Medulla oblongata (tissue), 1 donor: Measurements from ENCODE around the gene GLMP.
A peak's percentile ranks its signal among the peaks of the same experiment; 100 is the strongest.

Experiments used
- DNase-seq: peaks from one replicate; pipeline ENCODE4 v3.0.0-alpha.2; 2015; ENCODE audit errors: extremely low spot score

GLMP gene

DNA sequence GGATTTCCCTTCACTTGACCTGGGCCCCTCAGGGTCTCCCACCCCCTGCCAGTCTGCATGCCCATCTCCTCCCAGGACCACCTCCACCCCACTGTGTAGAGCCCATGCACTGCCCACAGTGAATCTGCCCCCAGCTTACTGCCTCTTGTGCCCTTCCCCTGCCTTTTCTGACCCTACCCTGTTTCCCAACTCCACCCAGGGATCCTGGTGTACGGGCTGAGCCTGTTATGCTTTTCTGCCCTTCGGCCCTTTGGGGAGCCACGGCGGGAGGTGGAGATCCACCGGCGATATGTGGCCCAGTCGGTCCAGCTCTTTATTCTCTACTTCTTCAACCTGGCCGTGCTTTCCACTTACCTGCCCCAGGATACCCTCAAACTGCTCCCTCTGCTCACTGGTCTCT lies 9.4 kb downstream of the GLMP start:
- DNase-seq, result no peak

DNA sequence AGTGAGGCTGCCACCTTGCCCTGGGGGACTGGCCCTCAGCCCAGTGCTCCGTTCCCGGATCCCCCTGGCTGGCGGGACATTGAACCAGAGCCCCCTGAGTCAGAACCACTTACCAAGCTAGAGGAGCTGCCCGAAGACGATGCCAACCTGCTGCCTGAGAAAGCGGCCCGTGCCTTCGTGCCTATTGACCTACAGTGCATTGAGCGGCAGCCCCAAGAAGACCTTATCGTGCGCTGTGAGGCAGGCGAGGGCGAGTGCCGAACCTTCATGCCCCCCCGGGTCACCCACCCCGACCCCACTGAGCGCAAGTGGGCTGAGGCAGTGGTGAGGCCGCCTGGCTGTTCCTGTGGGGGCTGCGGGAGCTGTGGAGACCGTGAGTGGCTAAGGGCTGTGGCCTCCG lies 10.0 kb downstream of the GLMP start:
- no peak for DNase-seq

DNA sequence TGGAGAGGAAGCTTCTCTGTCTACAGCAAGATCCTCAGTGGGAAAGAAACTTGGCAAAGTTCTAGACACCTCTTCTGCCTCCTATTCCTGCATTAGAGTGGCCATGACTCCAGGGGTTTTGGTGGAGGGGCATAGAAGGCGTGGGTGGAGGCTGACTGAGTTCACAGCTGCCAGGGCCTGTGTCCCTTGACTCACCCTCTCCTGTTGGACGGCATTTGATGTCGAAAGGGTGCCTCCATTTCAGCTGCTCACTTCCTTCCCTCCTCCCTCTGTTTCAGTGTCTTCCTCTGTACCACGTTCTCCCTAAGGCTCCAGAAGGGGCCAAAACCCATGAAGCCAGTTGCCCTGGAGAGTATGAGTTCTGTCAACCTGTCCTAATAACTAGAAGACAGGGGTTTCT lies 10.7 kb downstream of the GLMP start:
- DNase-seq, result no peak

DNA sequence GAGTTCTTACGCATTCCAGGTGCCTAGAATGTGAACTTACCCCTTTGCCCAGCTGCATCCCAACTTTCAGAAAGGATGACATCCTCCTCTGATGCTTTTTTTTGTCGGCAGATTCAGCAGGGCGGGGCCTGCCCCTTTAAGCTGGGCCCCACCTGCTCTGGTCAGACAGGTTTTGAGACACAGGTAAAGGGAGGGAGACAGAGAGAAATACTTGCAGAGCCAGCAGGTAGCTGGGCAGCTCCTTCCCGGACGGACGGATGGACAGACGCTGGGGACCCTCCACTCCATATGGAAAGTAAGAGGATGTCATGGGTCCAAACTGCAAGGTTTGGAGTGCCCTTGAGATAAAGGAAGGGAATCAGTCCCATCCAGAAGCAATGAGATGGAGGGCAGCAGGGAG lies 11.4 kb downstream of the GLMP start, which contains the start of gene TMEM79:
TMEM79 (plus strand) TSS at position 214 of the 400 bp plus-strand sequence. CDS start 902 bp downstream, outside the sequence.
- DNase-seq, result no peak

DNA sequence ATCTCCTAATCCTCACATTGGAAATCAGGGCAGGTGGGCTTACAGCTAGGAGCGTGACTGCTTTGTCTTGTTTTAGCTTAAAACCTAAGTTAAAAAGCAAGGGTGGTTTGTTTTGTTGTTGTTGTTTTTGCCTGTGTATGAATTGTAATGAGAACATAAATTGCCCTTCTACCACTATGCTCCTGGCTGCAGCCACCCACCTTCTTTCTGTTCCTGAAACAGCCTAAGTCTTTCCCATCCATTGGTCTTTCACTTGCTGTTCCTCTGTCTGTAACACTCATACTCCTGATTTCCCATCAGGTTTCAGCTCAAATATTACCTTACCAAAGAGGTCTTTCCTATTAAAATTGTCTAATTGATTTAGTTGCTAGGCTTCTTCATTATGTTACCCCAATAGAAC lies 12.0 kb downstream of the GLMP start:
- no peak for DNase-seq

DNA sequence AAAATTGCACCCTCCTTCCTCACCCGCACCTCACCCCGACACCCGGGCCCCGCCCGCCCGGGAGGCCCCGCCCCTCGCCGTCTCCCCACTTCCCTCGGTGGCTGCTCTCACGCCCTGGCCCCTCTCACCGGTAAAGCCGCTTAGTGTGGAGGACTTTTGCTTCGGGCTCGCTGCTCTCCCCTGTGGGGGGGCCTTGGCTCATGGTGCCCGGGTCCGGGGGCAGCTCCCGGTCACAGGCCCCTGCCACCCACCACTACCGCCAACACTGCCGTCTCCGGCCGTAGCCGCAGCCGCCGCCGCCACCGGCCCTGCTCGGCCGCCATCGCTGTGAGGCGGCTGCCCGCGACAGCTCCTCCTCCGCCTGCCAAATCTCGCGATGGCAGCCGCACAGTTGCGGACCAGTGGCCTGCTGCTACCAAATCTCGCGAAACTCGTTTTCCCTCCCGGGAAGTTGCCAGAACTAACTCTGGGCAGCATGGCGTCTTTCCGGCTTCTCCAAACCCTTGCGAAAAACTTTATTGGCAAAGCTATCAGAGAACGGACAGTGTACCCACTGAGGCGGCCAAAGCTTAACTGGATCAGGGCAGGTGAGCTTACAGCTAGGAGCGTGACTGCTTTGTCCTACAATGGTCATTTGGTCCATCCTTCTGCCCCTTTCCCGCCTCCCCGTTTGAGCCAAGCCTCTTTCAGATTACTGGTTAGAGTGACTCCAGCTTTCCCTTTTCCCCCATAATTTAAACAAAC lies 12.8 kb downstream of the GLMP start, which contains the start of gene SMG5:
SMG5 (minus strand) TSS at position 347 of the 744 bp plus-strand sequence; CDS start at position 202, 145 bp downstream.
- DNase-seq, result peak; percentile 99

DNA sequence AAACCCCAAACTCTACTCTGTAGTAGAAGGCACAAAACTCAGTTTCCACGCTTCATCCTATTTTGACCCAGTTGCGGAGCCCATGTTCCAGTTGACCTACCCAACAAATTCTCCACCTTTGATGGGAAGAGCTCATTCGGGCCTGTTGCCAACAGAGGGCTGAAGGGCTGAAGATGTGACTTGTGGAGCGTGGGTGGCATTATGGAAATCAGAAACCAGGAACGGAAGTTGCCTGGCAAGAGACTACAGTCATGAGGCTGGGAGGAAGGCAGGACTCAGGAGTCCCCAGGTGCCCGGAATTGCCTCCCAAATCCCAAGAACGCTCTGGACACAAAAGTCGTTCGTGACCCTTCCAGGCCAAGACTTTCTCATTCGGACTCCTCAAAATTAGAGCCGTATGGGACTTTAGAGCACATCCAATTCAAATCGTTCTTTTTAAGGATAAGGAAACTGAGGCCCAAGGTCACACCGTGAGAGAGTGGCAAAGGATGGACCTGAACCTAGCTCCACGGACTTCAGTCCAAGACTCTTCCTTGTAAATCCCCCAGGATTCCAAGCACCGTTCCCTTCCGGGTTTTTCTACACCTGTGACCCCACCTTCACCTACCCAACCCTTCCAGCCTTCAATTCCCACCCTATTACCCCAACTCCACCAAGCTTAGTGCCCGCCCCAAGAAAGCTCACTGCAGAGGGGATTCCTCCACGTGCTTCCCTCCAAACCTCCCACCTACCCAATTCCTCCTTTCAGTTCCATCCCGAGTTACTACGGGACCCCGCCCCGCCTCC lies 13.6 kb downstream of the GLMP start:
- peak; percentile 34 for DNase-seq

DNA sequence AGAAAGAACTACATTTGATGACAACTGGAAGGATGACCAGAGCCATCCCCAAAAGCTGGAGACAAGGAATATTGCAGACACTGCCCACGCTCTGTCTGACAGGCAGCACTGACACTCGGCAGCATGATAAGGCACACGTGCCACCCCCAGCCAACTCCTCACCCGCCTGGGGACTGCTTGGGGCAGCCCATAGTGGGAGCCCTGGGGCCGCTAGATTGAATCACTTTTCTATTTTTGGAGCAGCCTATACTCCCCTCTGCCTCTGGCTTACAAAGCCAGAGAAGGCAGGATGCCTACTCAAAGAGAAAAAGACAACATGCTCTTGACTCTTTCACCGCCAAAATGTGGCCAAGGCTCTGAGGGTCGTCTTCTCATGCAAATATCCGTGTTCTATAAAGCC lies 14.2 kb downstream of the GLMP start:
- DNase-seq, result no peak

DNA sequence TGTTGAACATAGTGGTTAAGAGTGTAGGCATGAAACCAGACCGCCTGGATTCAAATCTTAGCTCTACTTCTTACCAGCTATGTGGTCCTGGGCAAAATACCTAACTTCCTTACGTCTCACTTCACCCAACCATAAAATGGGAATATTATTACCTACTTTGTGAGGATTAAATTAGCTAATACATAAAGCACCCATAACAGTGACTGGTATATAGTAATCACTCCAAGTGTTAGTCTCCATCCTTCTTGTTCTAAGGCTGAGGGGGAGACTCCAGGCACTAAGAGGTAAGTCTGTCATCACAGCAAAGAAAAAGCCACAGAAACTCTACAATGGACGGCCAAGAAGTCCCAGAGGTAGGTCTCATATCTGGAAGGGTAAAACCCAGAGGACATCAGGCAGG lies 15.6 kb downstream of the GLMP start:
- no peak for DNase-seq

DNA sequence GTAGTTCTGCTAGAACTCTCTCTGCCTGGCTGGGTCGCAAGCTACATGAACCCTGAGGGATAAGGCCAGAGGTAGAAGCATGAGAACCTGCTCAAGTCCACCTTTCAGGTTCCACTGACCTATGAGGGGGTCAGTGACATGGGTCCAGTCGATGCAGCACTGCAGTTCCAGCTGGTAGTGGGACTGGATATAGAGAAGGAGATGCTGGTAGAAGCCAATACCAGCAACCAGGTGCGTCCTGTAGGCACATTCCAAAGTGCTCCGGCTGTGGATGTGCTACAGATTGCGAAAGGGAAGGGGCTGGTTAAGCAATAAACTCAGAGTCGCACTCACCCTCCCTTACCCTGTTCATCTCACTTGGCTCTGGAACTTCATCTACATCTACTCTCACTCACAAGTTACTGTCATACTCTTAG lies 18.5 kb downstream of the GLMP start:
- DNase-seq, result no peak

DNA sequence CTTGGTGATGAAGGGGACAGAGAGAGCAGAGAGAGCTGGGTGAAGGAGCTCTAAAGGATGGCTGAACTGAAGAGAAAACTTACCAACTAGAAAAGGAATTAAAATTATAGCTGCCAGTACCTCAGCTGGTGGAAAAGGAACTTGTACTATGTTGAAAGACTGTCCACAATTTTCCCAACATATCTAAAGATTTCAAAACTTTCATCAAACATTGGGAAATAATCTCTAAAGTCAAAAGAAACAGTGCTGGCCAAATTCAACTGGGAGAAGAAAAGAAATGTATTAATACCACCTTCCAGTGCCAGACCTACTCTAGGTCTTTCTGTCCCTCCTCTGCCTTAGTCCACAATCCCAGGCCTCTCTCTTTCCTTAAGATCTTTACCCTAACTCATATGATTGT lies 18.9 kb downstream of the GLMP start:
- no peak for DNase-seq

DNA sequence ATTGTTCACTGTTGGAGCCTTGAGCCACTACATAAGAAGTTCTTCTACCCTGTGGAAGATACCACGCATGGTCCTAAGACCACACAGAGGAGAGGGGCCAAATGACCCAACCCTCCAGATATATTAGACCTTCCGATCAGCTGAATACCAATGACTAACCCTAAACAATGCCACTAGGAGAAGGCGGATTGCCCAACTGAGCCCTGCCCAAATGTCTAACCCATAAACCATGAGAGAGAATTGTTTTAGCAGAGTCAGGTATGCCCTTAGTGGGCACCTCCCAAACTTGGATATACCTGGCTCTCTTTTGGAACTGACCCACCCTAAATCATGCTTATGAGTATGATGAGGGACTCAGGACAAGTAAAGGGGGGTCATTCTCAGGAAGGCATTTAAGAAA lies 25.2 kb downstream of the GLMP start:
- no peak for DNase-seq

DNA sequence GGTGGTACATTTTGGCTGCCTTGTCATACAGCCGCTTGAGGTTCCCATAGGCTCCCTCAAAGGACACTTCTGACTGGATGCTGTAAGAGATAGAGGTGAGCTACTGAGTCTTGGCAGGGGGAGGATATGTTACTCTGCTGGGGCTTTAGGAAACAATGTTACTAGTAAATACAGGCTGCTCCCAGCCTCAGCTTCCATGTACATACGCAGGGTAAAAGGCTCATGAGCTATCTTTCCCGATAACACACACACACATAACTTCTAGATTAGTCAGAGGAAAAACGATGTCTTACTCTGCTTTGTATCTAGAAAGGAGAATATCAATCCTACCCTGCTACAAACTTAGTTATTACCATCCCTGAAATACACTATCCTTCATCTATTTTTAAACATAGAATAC lies 27.1 kb downstream of the GLMP start:
- no peak for DNase-seq

DNA sequence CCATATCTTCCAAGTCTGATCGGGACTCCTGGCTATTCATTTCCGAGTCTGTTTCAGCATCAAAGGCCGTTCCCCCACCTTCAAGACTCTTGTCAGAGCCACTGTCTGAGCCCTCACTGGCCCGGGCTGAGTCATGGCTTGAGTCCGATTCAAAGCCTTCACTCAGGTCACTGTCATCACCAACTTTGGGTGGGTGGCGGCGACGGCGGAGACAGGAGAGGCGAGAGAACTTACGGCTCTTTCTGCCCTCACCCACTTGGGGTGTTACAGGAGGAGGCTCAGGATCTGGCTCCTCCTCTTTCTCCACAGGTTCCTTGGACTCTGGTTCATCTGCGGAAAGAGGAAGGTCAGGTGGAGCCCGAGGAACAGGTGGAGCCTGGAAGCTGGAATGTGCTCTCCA lies 29.4 kb downstream of the GLMP start:
- DNase-seq, result no peak

DNA sequence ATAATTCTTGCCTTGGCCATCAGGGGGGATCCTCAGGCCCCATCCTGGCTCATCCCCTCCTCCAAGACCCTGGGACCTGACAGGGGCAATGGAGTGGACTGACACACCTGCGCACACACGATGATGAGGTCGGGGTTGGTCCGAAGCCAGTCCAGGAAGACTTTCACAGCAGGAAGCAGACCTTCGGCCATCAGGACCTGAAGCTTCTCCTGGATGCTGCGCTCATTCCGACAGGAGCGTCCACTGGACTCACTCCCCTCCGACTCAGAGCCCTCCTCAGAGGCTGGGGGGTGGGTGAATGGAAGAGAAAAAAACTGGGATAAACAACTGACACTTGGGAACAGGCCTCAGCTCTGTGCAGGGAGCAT lies 32.2 kb downstream of the GLMP start:
- DNase-seq, result no peak

DNA sequence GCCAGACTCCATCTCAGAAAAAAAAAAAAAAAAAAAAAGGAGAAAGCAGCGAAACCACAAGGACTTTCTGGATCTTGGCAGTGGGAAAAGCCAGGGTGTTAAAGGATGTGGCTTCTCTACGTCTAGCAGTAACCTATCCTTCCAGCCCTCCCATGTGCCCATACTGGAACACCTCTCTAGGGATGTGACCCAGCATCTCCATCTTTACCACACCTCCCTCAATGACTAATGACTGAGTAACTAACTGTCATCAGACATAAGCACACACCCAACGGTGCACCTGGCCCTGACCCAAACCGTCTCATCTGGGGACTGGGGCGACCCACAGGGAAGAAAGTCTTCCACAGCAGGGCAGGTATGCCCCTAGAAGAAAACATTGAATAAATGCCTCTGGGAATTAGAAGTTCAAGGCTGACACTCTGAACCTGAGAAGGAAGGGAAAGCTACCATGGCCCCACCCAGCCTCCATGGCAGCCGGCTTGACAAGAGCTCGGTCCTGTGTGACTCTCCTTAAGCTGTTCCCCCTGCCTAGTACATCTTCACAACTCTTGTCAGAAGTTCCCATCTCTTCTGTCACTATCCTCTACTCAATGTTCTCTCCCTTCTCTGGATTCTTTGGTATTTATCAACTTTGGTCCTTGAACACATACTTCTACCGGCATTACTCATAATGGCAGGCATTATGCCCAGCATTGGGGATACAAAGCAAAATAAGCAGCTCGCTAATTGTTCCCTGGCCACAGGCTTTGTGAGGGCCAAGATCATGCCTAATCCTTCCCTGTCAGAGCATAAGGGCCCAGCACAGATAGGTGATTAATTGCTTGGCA lies 32.8 kb downstream of the GLMP start:
- no peak for DNase-seq

DNA sequence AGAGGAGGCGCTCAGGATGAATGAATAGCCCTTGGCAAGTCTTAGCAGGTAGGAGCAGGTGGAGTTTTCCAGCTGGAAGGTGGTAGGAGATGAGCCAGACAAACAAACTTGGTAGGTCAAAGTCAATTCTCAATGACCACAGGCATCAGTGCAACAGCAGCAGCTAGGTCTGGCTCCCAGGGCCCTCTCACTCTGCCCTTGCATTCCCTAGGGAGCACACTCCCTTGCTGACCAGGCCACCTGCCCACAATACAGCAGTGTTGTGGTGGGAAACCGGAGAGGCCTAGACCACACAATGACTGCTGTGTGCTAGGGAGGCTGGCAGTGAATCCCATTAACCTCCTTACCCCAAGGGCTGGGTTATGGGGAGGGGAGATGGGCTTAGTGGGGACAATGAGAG lies 34.6 kb downstream of the GLMP start:
- DNase-seq, result peak; percentile 90

DNA sequence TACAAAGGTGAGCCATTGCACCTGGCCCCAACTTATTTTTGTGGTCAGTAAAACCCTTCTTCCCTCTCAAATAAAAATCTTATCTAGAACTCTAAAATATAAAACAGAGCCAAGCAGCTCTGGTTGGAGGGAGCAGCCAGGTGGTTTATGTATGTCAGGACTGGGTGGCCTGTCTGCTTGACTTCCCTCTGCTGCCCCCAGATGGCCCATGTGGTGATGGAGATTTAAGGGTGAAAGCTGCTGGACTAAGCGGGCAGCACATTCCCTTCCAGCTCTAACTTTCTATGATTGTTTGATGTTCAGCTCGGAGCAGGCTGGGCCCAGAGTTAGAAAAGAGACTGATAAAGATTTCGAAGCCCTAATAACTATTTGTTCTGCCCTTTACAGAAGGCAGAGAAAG lies 35.7 kb downstream of the GLMP start:
- peak; percentile 79 for DNase-seq

DNA sequence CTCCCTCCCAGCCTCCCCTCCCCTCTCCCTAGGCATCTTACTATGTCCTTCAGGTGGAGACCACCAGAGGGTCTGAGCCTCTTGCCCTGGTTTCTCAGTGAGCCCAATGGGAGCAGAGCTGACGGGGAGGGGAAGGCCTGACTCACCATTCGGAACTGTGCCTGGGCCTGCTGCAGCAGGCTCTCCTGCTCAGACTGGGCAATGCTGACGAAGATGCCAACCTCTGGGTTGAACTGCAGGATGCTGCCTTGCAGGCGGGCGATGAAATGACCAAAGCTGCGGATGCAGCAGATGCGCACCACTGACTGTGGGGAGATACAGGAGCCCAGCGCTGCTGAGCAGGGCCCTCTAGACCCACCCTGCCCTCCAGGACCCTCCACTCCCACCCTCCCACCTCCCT lies 36.6 kb downstream of the GLMP start:
- DNase-seq, result no peak

DNA sequence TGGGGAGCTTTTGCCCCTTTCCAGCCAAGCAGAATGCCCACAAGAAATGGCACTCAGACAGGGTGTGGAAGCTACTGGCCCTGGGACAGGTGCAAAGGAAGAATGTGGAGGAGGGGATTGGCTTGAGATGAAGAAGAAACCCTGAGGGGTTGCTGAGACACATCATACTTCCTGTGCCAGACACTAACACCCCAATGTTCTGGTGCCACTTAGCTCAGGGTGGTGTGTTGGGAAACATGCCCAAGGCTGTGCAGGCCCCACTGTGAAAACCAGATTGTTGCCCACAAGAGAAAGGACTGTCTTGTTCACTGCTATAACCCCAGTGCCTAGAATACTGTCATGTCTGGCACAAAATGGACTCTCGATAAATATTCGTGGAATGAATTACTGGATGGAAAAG lies 37.8 kb downstream of the GLMP start:
- DNase-seq, result peak; percentile 55

DNA sequence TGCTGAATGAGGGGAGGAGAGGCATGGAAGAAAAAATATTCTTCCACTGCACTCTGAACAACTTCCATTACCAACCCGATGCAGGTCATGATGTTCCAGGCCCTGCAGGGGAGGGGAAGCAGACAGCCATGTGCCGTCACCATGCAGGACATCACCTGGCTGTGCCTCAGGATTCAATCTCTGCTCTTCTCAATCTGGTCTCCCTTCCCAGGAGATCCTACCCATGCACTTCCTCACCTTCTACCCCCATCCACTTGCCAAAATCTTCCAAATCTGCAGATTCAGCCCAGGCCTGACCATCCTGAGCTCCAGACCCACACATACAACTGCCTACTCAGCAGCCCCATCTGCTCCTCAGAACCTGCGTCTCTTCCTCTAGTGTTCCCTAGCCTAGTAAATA lies 41.8 kb downstream of the GLMP start:
- no peak for DNase-seq

DNA sequence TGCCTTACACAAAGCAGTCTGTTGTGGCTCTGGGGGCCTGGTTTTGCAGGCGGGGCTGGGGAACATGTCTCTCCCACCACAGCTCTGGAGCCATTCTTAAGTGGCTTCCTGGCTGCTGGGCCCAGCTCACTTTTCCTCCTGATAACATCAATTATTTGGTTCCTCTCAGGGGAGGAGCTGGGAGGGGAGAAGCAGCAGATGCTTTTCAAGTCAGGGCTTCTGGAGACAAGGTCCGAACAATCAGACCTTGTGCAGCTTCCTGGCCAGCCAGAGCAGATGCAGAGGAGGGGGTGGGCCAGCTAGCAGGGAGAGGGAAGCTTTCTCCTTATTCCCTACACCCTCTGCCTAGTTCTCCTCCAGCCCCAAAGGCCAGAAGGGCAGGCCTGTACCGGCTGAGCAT lies 44.0 kb downstream of the GLMP start:
- DNase-seq, result peak; percentile 52
